ENCODE data around the gene PLXNA4. TPM values are rescaled to one million over a fixed set of nuclear protein-coding genes. Genes with fewer than 3 reads are reported as not detected.

The PLXNA4 gene
- total RNA-seq, 1 donor from 2014 or later: 34.9 TPM

DNA sequence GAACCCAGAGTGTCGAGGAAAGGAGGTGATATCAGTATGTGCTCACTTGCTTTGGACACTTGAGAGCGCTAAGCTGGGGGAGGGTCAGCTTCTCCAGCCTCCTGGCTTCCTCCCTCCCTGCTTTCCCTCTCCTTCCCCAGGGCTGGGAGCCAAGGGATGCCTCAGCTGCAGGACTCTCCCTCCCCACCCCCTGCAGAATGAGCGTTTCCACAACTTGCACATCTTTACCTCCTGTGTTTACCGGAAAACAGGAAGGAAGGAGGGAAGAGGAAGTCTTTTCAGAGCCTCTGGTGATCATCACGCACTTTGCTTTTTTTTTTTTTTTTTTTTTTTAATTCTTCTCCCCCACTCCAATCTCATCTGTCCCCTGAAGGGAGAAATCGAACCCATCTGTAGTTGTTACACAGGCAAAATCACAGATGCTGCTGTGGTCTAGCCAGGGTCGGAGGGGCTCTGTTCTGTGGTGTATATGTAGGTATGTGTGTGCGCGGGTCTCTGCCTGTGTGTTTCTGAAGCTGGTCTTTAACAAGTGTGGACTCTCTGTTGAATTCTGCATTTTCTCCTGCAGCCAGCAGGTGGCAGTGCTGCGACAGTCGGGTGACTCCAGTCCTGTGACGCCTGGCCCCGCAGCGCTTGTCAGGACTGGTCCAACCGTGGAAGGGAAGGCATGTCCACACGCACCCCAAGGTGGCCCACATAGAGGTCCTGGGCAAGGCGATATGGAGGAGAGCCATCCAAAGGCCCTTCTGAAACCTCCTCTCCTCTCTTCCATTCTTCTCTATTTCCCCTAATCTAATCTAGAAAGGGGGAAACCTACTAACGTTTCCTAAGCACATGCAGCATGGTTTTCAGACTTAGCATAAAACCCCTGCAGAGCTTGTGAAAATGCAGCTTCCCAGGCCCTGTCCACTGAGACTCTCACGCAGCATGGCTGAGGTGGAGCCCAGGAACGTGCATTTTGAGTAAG, 257.6 kb downstream of the PLXNA4 start:
- peak; percentile 92 for DNase-seq (ENCODE audit: low spot score)

DNA sequence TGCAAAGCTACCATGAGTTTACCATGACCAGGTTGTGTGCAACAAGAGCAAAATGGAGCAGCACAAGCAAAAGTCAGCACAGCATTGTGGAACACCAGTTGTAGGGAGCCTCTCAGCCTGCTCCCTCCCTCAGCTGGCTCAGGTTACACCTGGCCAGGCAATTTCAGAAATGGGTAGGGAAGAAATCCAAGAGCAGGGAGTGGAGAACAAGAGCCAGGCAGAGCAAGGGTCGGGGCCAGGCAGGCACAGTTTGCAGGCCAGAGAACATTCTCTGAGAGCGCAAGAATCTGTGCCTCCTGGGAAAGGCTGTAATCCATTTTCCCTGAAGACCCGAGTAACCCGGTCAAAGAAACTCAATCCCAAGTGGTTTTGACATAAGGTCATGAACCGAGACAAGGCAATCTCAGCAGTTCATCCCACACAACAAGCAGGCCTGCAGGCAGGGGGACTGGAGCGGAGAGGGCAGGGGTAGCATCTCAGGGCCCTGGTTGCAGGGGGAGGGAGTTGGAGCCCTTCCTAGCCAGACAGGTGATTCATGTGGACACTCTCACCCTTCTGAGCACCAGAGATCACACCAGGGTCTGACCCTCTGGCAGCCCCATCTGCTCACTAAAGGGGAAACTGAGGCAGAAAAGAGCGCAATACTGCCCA, 258.4 kb downstream of the PLXNA4 start:
- DNase-seq (ENCODE audit: low spot score): no peak

DNA sequence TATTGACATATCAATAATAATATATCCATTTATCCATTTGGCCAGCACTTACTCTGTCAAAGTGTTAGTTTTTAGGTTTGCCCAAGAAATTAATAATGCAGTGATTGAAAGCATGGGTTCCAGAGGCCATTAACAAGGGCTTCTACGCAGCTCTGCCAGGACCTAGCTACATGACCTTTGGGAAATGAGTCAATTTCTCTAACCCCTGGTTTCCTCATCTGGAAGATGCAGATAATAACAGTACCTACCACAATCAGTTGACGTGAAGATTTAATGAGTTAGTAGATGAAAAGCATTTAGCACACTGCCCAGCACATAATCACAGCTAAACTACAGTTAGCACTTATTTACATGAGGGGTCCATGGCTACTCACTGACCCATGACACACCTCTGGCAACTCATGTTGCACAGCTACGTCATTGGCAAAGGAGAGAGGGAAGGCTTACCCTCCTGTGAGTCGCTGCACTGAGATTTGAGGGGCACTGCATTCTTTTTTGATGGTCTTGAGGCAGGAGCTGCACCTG, 263.7 kb downstream of the PLXNA4 start:
- DNase-seq (ENCODE audit: low spot score): no peak

DNA sequence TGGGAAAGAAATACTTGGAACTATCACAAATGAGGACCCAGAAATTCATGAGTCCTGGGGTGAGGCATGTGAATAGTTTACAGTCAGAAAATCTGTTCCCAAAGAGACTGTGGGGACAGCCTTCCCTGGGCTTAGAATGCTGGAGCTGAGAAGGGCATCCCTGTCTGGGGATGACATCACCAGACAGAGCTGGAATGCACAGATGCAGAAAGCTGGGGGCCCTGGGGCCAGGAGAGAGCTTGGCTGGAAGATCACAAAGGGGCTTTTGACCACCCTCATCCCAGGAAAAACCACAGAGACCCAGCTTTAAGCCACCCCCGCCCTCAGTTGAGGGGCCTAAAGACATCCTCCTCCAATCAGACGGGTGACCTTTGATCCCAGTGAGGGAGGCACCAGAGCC, 264.5 kb downstream of the PLXNA4 start:
- peak; percentile 80 for DNase-seq (ENCODE audit: low spot score)

DNA sequence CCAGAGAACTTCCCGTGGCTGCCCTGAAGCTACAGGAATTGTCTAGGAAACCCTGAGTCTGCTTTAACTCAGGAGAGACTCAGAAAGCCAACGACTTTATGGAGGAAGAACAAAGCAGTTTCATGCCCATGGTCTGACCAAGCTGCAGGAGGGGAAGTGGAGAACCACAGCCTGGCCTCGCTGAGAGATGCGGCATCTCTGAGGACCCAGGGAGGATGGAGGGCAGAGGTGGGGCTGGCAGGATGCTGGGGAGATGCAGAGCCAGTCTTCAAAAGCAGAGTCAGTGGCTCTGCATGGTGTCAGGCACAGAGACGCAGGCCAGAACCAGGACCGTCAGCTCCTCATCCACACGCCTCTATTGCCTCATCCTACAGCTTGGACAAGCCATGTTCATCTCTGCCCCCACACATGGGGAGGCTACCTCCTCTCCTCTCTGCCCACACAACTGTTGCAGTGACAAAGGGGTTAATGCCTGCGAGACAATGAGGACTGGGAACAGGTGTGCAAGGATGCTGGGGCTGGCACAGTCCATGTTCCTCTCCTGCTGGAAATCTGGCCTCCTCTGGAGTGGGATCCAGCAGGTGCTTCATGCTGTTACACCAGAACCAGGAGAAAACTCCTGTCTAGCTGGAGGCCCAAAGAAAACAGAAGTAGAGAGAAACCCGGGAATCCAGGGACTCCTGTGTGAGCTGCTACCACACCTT, 267.0 kb downstream of the PLXNA4 start:
- no peak for DNase-seq (ENCODE audit: low spot score)

DNA sequence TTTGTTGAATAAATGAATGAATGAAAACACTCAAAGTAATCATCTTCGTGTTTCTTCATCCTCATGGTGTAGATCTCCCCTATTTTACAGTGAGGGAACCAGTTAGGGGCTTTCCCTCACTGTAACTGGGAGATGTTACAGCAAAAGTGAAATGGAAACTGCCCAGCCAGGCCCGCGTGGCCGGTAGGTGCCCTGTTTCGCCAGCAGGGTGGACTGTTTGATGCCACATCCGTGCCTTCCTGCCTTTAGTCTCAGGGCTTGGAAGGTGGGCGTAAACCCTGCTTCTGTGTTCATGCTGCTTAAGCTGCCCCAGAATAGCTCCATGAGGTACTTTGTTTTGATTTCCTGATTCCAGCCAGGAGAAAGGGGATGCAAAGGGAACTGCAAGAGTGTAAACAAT, 268.8 kb downstream of the PLXNA4 start:
- no peak for DNase-seq (ENCODE audit: low spot score)

DNA sequence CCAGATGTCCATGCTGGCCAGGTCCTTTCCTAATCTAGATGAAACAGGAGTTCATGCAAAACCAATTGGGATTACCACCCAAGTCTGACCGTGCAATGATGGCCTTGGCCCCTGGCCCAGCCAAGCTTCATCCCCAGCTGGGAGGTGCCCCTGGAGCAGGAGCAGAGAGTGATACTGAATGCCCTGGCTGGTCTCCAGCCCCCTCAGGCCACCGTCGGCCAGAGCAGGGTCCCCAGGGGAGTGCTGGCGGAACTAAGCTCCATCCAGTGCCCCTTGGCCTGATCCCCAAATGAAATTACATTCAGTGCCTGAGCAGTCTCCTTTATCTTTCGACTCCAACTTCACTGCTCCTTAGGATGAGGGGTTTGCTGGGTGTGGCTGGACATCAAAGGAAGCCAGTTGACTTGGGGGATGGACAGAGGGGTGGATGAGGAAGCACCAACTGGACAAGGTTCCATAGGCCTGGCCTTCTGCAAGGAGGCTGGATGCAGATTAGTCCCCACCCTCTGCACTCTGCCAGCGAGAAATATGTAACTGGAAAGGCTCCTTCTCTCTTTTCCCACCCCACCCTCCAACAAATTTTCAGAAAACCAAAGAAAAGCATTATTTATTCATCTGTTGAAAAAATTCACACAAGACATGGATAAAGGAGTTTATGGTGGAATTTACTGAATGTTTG, 275.5 kb downstream of the PLXNA4 start:
- no peak for DNase-seq (ENCODE audit: low spot score)

DNA sequence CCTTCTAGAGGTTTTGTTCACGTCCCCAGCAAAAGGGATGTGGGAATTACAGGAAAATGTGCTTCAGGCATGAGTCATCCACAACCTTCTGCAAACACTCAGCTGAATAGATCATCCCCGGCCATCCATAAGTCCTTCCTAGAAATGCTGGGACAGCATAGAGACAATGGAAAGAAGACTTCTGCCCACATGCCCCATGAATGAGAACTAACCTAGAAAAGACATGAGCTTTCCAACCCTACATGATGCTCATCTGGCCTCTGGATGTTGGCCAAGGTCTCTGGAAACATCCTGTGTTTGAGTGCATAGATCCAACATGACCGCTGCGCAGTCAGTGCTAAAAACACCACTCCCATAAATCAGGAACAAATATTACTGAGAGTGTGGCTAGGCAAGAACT, 277.5 kb downstream of the PLXNA4 start:
- DNase-seq (ENCODE audit: low spot score): peak; percentile 66

DNA sequence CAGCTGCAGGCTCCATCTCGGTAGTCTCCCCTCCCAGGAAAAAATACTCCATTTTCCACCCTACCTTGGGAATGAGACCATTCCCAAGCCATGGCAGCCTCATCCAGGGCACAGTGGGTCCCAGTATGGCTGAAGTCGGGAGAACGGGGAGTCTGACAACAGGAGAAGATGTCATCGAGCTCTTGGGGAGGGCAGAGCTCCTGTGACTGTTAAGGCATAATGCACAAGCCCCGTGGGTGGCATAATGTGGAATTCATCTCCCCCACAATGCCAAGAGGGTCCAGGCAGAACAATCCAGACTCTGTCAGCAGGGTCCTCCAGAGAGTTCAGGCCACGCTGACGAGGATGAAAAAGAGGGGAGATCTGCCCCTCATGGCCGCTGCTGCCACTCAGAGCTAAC, 279.4 kb downstream of the PLXNA4 start:
- DNase-seq (ENCODE audit: low spot score): no peak

DNA sequence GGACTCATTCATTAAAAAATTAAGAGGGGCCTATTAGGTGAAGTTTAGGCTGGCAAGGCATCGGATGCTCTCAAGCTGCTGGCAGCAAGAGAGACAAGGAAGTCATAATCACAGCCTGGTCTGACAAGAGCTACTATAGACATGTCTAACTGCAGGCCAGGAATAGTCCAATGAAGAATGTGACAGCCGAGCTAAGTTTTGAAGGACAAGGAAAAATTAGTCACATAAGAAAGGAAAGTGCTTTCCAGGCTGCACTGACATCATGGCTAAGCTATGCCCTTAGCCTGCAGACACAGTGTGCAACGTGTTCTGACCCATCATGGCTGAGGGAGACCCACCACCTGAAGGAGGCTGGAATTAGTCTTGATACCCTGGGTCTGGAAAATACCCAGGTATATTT, 281.1 kb downstream of the PLXNA4 start:
- no peak for DNase-seq (ENCODE audit: low spot score)

DNA sequence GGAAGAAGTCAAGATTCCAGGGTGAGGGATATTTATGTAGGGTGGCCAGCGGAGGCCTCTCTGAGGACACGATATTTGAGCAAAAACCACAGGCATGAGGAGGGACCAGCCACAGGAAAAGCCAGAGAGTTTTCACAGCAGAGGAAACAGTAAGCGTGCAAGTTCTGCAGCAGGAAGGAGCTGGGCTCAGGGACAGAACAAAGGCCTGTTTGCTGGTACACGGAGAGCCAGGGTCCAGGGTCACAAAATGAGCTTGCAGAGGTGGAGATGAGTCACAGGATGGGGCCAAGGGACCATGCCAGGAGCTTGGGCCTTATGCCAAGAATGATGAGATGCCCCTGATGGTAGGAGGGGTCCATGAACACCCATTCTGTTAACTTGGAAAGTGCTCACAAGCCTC, 283.5 kb downstream of the PLXNA4 start:
- no peak for DNase-seq (ENCODE audit: low spot score)

DNA sequence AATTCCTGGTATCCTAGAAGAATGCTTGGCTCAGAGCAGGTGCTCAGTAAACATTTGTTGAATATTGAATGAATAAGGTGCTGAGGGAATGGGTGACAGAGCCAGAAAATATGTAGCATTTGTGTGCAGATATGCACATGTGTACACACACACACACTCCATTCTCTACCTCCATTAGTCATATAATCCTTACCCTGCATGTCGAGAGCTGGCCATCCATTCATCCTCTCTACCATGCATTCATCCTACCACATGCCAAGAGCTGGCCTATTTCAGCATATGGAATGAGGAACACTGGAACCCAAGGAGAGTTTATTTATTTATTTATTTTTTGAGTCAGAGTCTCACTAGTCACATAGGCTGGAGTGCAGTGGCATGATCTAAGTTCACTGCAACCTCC, 284.8 kb downstream of the PLXNA4 start:
- DNase-seq (ENCODE audit: low spot score): no peak

DNA sequence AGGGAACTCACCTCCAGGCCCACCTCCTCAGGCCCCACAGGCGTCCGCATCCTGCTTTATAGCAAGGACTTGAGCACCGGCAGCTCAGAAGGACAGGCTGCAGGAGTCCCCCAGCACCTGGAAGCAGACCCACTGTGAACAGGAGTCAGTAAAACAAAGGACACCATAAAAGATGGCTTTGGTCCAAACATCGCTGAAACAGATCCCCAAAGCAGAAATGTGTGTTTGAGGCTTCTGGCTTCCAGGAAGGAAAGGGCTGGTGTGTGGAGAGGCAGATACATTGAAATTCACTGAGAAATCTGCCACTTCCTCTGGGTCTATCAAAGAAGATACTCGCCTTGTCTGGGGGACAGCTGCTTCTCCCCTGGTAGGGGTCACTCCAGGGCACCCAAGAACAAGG, 286.2 kb downstream of the PLXNA4 start:
- DNase-seq (ENCODE audit: low spot score): no peak

DNA sequence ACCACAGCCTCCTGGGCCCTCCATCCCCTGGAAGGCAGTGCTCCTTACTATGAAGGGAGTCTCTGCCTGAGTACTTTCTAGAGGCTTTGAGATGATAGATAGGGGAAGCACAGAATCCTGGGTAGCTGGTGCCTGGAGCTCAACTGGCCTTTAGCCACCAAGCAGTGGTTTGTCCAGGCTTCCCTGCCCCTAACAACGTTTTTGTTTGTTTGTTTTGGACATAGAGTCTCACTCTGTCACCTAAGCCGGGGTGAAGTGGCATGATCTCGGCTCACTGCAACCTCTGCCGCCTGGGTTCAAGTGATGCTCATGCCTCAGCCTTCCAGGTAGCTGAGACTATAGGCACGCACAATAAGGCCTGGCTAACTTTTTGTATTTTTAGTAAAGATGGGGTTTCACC, 289.4 kb downstream of the PLXNA4 start:
- no peak for DNase-seq (ENCODE audit: low spot score)

DNA sequence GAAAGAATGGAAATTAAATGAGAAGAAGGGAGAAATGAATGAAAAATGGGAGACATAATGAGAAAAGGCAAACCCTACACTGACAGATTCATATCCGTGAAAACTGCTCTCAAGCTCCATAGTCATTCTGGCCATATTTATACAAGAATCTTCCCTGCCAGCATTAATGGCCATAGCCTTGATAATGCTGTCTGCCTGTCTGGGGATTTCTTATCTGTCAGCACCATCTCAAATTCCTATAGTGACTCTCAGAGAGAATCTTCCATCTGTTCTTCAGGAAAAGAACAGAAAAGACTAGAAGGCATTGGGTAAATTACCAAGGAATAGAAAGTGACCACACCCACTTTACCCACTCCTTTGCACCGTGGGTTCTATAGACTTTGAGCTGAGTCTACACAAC, 295.9 kb downstream of the PLXNA4 start:
- DNase-seq (ENCODE audit: low spot score): no peak

DNA sequence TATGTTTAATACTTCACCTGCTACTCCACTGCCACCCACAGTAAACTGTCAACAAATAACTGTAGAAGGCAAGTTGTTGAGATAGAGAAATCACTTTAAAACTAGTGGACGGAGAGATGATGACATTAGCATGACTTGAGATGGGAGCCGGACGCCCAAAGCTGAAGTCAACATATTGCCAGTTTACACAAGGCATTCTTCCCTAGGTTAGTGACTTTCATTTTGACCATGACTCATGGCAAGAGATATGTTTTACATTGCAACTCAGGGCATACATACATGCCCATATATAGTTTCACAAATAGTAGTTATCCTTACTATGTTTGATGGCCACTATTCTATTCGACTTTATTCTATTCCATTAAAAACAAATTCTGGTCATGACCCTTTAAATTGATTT, 296.6 kb downstream of the PLXNA4 start:
- no peak for DNase-seq (ENCODE audit: low spot score)

DNA sequence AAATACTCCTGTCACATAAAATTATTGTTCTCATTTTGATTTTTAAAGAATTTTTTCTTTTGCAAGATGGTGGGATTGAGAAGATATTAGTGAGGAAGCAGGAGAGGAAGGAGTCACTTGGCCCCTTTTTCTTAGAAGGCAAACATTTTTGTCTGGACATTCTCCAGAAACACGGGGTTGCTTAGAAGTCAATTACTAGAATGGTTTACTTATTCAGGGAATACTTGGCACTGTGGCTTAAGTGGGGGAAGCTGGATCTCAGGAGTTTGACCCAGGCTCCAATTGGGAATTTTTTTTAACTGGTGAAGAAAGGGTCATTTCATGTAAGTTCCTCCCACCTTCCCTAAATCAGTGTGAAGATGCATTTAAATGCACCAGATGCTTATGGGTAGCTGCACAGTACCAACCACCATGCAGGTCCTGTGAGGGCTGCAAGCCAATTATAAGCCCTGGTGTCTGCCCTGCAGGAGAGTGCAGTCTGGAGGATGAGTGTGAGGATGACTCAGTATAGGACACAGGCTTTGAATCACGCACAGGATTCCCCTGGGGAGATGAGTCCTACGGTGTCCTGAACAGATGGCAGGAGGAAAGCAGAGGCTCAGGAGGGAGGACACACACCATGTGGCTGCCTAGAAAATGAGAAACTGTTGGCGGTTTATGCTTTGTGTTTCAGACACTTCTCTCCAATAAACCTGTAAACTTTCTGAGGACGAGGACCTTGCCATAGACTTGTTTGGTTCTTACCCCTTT, 299.1 kb downstream of the PLXNA4 start:
- DNase-seq (ENCODE audit: low spot score): no peak

DNA sequence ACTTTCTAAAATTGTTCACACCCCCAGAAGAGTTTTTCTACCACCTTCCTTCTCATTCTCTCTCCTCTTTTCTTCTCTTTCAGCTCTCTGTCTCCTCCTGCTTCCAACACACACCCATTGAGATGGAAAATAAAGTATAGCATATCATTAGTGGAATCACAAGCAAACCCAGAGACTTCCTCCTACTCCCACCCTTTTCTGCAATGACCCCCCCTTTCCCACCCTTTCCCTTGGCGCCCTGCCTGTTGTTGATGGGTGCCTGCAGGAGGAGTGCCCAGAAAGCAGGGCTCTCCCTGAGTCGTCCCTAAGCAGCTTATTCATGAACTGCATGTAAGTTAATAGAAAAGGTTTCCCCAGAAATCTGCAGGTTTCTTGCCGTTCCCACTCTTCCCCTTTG, 300.0 kb downstream of the PLXNA4 start:
- DNase-seq (ENCODE audit: low spot score): no peak

DNA sequence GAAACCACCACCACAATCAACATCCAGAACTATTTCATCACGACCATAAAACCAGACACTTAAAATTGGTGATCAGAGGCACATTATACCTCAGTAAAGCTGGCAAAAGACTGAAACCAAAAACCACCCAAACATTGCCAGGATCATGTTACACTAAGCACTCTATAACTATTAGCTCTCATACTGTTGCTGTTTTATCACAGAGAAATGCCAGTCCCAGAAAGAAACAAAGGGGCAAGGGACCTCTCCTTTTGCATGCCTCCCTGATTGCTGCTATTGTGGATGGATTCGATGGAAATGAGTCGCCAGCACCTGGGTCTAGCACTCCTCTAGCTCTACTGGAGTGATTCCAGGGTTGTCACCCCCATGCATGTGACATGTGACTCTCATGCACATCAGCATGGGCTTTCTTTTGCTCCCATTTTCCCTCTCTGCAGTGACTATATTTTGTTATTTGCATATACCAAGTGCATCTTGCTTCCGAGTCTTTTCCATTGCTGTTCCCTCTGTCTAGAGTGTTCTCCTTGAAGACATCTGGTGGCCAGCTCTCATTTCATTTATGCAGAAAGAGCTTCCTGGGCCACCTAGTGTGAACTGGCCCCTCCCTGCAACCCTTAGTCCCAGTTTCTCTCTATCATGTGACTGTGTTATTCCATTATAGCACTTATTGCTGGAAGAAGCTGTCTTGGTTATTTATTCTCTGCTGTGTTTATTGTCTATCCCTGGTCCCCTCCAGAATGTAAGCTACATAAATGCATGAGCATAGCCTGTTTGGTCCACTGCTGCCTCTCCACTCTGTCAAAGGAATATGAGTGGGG, 300.6 kb downstream of the PLXNA4 start:
- DNase-seq (ENCODE audit: low spot score): no peak

DNA sequence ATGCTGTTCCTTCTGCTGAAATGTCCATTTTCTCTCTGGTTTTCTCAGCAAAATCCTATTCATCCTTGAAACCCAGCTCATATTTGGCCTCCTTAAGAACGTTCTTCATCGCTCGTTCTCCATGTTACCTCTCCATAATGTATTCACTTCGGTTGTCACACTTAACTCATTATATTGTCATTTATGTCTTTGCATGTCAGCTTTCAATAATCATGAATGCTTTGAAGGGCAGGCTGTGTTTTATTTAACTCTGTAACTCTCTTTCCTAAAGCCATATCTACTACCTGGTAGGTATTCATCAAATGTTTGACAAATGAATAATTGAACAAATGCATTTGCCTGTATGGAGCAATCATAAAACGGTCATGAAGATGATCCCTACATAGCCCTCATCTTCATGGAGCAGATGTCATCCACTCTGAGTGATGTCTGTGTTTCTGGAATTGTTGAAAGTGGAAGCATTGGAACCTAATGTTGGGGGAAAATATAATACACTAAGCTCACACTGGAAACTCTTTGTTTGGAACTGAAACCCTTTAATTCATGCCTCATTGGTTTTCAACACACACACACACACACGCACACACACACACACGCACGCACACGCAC, 303.4 kb downstream of the PLXNA4 start:
- DNase-seq (ENCODE audit: low spot score): no peak
